GM20000 (cell line): ENCODE data around the gene BMP2K.

Experiments
- DNase-seq: peaks from one replicate; pipeline ENCODE4 v3.0.0; 2012; ENCODE audit warnings: low spot score
- CTCF ChIP-seq: IDR thresholded peaks from 2 replicates; pipeline ENCODE4 v1.5.1; 2012; ENCODE audit warnings: mild to moderate bottlenecking, control low read depth; ENCODE audit errors: extremely low read depth, missing control alignments

BMP2K gene

GRCh38 chr4:78756137-78756536 lies 20.0 kb upstream of the BMP2K start:
- no peak for DNase-seq
- TF ChIP-seq CTCF = no peak

GRCh38 chr4:78756776-78757175 lies 19.4 kb upstream of the BMP2K start:
- no peak for TF ChIP-seq CTCF
- DNase-seq = no peak

GRCh38 chr4:78757574-78757973 lies 18.6 kb upstream of the BMP2K start:
- DNase-seq = no peak
- no peak for TF ChIP-seq CTCF

GRCh38 chr4:78758085-78758484 lies 18.1 kb upstream of the BMP2K start:
- no peak for TF ChIP-seq CTCF
- DNase-seq = no peak

- TF ChIP-seq CTCF = no peak
- DNase-seq = no peak
Observed at GRCh38 chr4:78762529-78762928, 13.6 kb upstream of the BMP2K start.

- no peak for TF ChIP-seq CTCF
Observed at GRCh38 chr4:78763251-78763650, 12.9 kb upstream of the BMP2K start.

GRCh38 chr4:78763763-78764387 lies 12.3 kb upstream of the BMP2K start:
- DNase-seq = no peak
- TF ChIP-seq CTCF = no peak

More at GRCh38 chr4:78763251-78763650, 12.9 kb upstream of the BMP2K start:
- no peak for DNase-seq
